ENCODE data around the gene C3orf18. TPM values are rescaled to one million over a fixed set of nuclear protein-coding genes. Genes with fewer than 3 reads are reported as not detected.
"Not testable (repeated sequence)": the region's sequence is repeated elsewhere in the genome, so short reads cannot be mapped to it uniquely, and the experiment has no call there.

Gene C3orf18
- total and polyA plus RNA-seq, 2 donors from 2014 or later: 6.2 to 14.9 TPM

DNA sequence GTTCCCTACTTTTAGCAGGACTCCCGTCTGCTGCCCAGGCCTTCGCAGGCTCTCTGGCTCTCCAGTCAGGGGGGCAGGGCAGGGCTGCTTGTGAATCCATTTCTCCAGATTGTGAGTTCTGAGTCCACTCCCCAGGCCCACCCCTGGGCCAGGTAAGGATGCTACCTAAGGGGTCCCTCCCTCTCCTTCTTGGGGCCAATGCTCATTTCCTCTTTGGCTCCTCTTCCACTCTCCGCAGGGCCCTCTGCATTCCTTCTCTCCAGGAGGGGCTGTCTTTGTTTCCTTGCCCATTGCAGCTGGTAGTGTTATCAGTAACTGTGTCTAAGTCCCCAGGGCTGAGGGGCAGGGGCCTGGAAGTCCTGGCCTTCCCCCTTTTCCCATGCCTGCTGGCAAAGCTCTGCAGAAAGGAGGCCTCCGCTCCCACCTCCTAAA, 51.1 kb downstream of the C3orf18 start:
- no peaks in the 10 kb centered on the region for H3K9me3 ChIP-seq (ENCODE audit: control insufficient read depth in 2 of 3, insufficient read depth in 1 of 3, low read length in 3 of 3)
- H3K9ac ChIP-seq (ENCODE audit: low read length in 3 of 3): no peak overlapping the region
- TF ChIP-seq, protein P1, sequence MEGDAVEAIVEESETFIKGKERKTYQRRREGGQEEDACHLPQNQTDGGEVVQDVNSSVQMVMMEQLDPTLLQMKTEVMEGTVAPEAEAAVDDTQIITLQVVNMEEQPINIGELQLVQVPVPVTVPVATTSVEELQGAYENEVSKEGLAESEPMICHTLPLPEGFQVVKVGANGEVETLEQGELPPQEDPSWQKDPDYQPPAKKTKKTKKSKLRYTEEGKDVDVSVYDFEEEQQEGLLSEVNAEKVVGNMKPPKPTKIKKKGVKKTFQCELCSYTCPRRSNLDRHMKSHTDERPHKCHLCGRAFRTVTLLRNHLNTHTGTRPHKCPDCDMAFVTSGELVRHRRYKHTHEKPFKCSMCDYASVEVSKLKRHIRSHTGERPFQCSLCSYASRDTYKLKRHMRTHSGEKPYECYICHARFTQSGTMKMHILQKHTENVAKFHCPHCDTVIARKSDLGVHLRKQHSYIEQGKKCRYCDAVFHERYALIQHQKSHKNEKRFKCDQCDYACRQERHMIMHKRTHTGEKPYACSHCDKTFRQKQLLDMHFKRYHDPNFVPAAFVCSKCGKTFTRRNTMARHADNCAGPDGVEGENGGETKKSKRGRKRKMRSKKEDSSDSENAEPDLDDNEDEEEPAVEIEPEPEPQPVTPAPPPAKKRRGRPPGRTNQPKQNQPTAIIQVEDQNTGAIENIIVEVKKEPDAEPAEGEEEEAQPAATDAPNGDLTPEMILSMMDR (IDR thresholded peaks at IDR 0.05; ENCODE audit: borderline replicate concordance, extremely low read depth, insufficient read depth): no peak
- intact Hi-C loops (cut with DNase I): no loop called here
- DNase-seq (peak in 2 of 5 donors; percentile 68 to 72), FAIRE-seq (no peak)
- H3K4me1 ChIP-seq (ENCODE audit: control insufficient read depth in 2 of 3, insufficient read depth in 2 of 3, low read depth in 1 of 3, low read length in 3 of 3): peaks cover 0 to 5% (median 5%) of the 10 kb centered on the region in 3 donors
- H3K36me3 ChIP-seq (ENCODE audit: control insufficient read depth in 2 of 3, insufficient read depth in 3 of 3, low read length in 3 of 3): no peaks in the 10 kb centered on the region
- H3K4me3 ChIP-seq (ENCODE audit: low read length in 3 of 3): no peak overlapping the region
- H3K27ac ChIP-seq (ENCODE audit: low read depth in 2 of 2, low read length in 2 of 2): no peak overlapping the region
- no peaks in the 10 kb centered on the region for H3K27me3 ChIP-seq (ENCODE audit: control insufficient read depth, insufficient read depth, low read length)

DNA sequence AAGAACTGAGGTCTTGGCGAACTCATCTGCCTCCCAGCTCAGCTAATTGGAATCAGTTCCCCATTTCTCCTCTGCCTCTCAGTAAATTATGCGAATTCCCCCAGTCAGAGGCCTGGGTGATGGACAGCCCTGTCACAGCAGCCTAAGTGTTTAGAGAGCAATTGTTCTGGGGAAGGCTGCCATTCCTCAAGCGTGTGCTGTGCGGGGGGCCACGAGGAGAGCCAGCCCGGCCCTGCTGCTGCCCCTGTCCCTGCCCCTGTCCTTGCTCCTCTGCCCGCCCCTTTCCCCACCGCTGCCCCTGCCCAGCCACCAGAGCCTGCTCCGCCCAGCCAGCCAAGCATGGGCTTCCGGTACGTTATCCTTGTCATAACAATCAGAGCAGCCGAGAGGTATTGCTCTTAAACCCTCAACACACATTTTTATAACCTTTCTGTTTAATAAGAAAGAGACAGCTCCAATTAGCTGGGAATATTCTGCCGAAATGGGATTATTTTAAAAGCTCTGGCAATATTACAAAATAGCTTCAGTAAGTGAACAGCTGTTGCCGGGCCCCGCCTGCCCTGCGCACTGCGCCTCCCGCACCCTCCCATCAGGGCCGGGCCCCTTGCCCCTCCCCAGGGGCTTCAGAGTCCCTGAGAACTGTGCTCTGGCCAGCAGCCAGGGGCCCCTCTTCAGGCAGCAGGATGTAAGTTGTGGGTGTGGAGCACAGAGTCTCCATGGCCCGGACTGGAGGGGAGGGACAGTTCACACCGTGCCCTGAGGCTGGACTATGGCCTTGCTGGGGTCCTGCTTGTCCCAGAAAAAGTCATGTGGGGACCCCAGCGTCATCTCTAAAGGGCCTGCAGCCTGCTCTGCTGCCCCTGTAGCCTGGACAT, 51.7 kb downstream of the C3orf18 start:
- intact Hi-C loops (cut with DNase I): no loop called here
- Histone ChIP-seq H3K4me1 (ENCODE audit: control insufficient read depth in 2 of 3, insufficient read depth in 2 of 3, low read depth in 1 of 3, low read length in 3 of 3) (peaks cover 0 to 5% (median 5%) of the 10 kb centered on the region in 3 donors), H3K9ac (ENCODE audit: low read length in 3 of 3) (no peak overlapping the region), H3K9me3 (ENCODE audit: control insufficient read depth in 2 of 3, insufficient read depth in 1 of 3, low read length in 3 of 3) (no peaks in the 10 kb centered on the region), H3K4me3 (ENCODE audit: low read length in 3 of 3) (no peak overlapping the region), H3K36me3 (ENCODE audit: control insufficient read depth in 2 of 3, insufficient read depth in 3 of 3, low read length in 3 of 3) (no peaks in the 10 kb centered on the region), H3K27ac (ENCODE audit: low read depth in 2 of 2, low read length in 2 of 2) (no peak overlapping the region), H3K27me3 (ENCODE audit: control insufficient read depth, insufficient read depth, low read length) (no peaks in the 10 kb centered on the region)
- DNase-seq (peak; percentile 89 to 95 (median 90)), FAIRE-seq (no peak)
- TF ChIP-seq, protein P1 (IDR thresholded peaks at IDR 0.05; ENCODE audit: borderline replicate concordance, extremely low read depth, insufficient read depth): no peak

GRCh38 chr3:50512908-50513307, 54.6 kb downstream of the C3orf18 start:
- H3K36me3 ChIP-seq (ENCODE audit: control insufficient read depth in 2 of 3, insufficient read depth in 3 of 3, low read length in 3 of 3); FAIRE-seq; intact Hi-C loops (cut with DNase I); H3K27me3 ChIP-seq (ENCODE audit: control insufficient read depth, insufficient read depth, low read length); DNase-seq; H3K27ac ChIP-seq (ENCODE audit: low read depth in 2 of 2, low read length in 2 of 2); H3K9me3 ChIP-seq (ENCODE audit: control insufficient read depth in 2 of 3, insufficient read depth in 1 of 3, low read length in 3 of 3); H3K9ac ChIP-seq (ENCODE audit: low read length in 3 of 3); H3K4me1 ChIP-seq (ENCODE audit: control insufficient read depth in 2 of 3, insufficient read depth in 2 of 3, low read depth in 1 of 3, low read length in 3 of 3); H3K4me3 ChIP-seq (ENCODE audit: low read length in 3 of 3): not testable (repeated sequence)

DNA sequence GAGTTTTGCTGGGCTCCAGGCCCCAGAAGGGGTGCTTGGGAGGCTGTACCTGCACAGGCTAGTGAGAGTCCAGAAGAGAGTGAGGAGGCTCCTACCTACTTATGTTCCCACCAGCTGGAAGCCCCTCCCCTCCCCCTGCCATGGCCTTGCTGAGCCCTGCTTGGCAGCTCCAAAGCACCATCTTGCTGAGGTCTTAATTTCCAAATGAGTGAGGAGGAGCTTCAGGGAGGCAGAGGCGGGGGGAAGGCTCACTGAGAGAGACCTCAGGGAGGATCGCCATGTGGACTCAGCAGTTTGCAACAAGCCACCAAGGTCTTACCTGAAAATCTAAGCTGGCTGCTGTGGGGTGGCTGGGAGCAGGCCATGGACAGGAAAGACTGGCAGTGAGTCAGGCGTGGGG, 55.4 kb downstream of the C3orf18 start:
- no peaks in the 10 kb centered on the region for H3K27me3 ChIP-seq (ENCODE audit: control insufficient read depth, insufficient read depth, low read length)
- no peaks in the 10 kb centered on the region for H3K9me3 ChIP-seq (ENCODE audit: control insufficient read depth in 2 of 3, insufficient read depth in 1 of 3, low read length in 3 of 3)
- no peak overlapping the region for H3K4me3 ChIP-seq (ENCODE audit: low read length in 3 of 3)
- no peak overlapping the region for H3K9ac ChIP-seq (ENCODE audit: low read length in 3 of 3)
- no peaks in the 10 kb centered on the region for H3K36me3 ChIP-seq (ENCODE audit: control insufficient read depth in 2 of 3, insufficient read depth in 3 of 3, low read length in 3 of 3)
- TF ChIP-seq, protein P1 (IDR thresholded peaks at IDR 0.05; ENCODE audit: borderline replicate concordance, extremely low read depth, insufficient read depth): no peak
- H3K27ac ChIP-seq (ENCODE audit: low read depth in 2 of 2, low read length in 2 of 2): no peak overlapping the region
- intact Hi-C loops (cut with DNase I): no loop called here
- H3K4me1 ChIP-seq (ENCODE audit: control insufficient read depth in 2 of 3, insufficient read depth in 2 of 3, low read depth in 1 of 3, low read length in 3 of 3): peaks cover 0 to 5% (median 5%) of the 10 kb centered on the region in 3 donors
- no peak for FAIRE-seq
- DNase-seq: no peak

Measured in kidney (tissue), 14 donors.